Smooth muscle cell (in vitro differentiated cells): Measurements from ENCODE around the gene USP10. TPM values are rescaled to one million over a fixed set of nuclear protein-coding genes. Genes with fewer than 3 reads are reported as not detected.

Source experiments
- DNase-seq: peaks from one replicate; lab custom pipeline; 2025; ENCODE audit not compliant: unreplicated experiment; lab: John Stamatoyannopoulos, UW
- H2AFZ ChIP-seq: fragments of 200-600 bp; sonication (generic); 2 replicates; pipeline ENCODE4 v1.6.0; 2016; ENCODE audit warnings: antibody characterized with exemption, low read depth, mild to moderate bottlenecking
- H3F3A ChIP-seq: fragments of 200-600 bp; sonication (generic); 2 replicates; pipeline ENCODE4 v1.6.0; 2017; ENCODE audit warnings: antibody characterized with exemption, low read depth
- H3K27ac ChIP-seq: fragments of 200-600 bp; sonication (generic); 2 replicates; pipeline ENCODE4 v1.5.1; 2016; ENCODE audit warnings: low read depth, mild to moderate bottlenecking
- H3K27me3 ChIP-seq: fragments of 200-600 bp; sonication (generic); 2 replicates; pipeline ENCODE4 v1.6.1; 2016; ENCODE audit warnings: low read depth, mild to moderate bottlenecking
- H3K36me3 ChIP-seq: fragments of 200-600 bp; sonication (generic); 2 replicates; pipeline ENCODE4 v1.5.1; 2016; ENCODE audit warnings: low read depth
- H3K4me1 ChIP-seq: fragments of 200-600 bp; sonication (generic); 2 replicates; pipeline ENCODE4 v1.5.1; 2016; ENCODE audit warnings: low read depth
- H3K4me2 ChIP-seq: fragments of 200-600 bp; sonication (generic); 2 replicates; pipeline ENCODE4 v1.6.0; 2016; ENCODE audit warnings: mild to moderate bottlenecking
- H3K4me3 ChIP-seq: fragments of 200-600 bp; sonication (generic); 2 replicates; pipeline ENCODE4 v1.5.1; 2016; ENCODE audit warnings: mild to moderate bottlenecking
- H3K79me2 ChIP-seq: fragments of 200-600 bp; sonication (generic); 2 replicates; pipeline ENCODE4 v1.6.0; 2016; ENCODE audit warnings: low read depth, mild to moderate bottlenecking
- H3K9ac ChIP-seq: fragments of 200-600 bp; sonication (generic); 2 replicates; pipeline ENCODE4 v1.6.0; 2016; ENCODE audit warnings: low read depth
- H3K9me3 ChIP-seq: fragments of 200-600 bp; sonication (generic); replicated peaks from 2 replicates; pipeline ENCODE4 v1.5.1; 2016; ENCODE audit warnings: low read depth
- H4K20me1 ChIP-seq: fragments of 200-600 bp; sonication (generic); 2 replicates; pipeline ENCODE4 v1.6.0; 2016; ENCODE audit warnings: low read depth
- CTCF ChIP-seq: fragments of 200-600 bp; sonication (generic); IDR thresholded peaks from 2 replicates; pipeline ENCODE4 v1.5.1; 2017; ENCODE audit warnings: borderline replicate concordance, mild to moderate bottlenecking, antibody characterized with exemption; ENCODE audit not compliant: insufficient read depth, poor library complexity, severe bottlenecking
- WGBS: methylation state at CpG from one replicate; pipeline ENCODE4 v1.1.7; 2016; ENCODE audit warnings: low lambda C conversion rate; 5-methylcytosine and 5-hydroxymethylcytosine counted together
- polyA plus RNA-seq: library from polyadenylated mRNA; unstranded; fragments of >200 nt; fragmentation: Nextera tagmentation; extraction: Ambion mirVana; gene quantifications from 2 replicates; pipeline ENCODE4 v1.2.1, GENCODE V29; 2016
- total RNA-seq: library from RNA; depleted of rRNA; stranded (reverse); fragments of >200 nt; gene quantifications from 2 replicates; pipeline ENCODE4 v1.2.3, GENCODE V29; 2014

USP10 gene
- total and polyA plus RNA-seq, 2 experiments from 2014 or later: 52.5 to 56.1 TPM

GRCh38 chr16:84738255-84739038, 38.6 kb downstream of the USP10 start:
- DNase-seq: peak; percentile 31
- no peak overlapping the region for H3K27ac ChIP-seq
- H3K36me3 ChIP-seq: no peaks in the 10 kb centered on the region
- peaks cover 8% of the 10 kb centered on the region for H3K4me1 ChIP-seq
- 34% methylated on average over 8 of the region's 8 CpGs for WGBS
- H3F3A ChIP-seq: no peaks in the 10 kb centered on the region
- H3K4me3 ChIP-seq: no peak overlapping the region
- H3K27me3 ChIP-seq: no peaks in the 10 kb centered on the region
- peak; percentile 89 for TF ChIP-seq CTCF
- no peak overlapping the region for H3K9ac ChIP-seq
- H3K4me2 ChIP-seq: no peak overlapping the region
- H4K20me1 ChIP-seq: peaks cover 72% of the 10 kb centered on the region
- H3K79me2 ChIP-seq: peaks cover 74% of the 10 kb centered on the region
- H3K9me3 ChIP-seq: no peaks in the 10 kb centered on the region
- H2AFZ ChIP-seq: no peak overlapping the region

- Histone ChIP-seq H3K9ac (no peak overlapping the region), H3K4me2 (peak overlapping the region; percentile 38), H3K4me1 (peaks cover 8% of the 10 kb centered on the region), H2AFZ (no peak overlapping the region), H3K79me2 (peaks cover 74% of the 10 kb centered on the region), H3F3A (no peaks in the 10 kb centered on the region), H4K20me1 (peaks cover 79% of the 10 kb centered on the region), H3K27ac (peak overlapping the region; percentile 70), H3K36me3 (no peaks in the 10 kb centered on the region), H3K27me3 (no peaks in the 10 kb centered on the region), H3K4me3 (no peak overlapping the region), H3K9me3 (no peaks in the 10 kb centered on the region)
- peak; percentile 1 for TF ChIP-seq CTCF
- no peak for DNase-seq
- 60% methylated on average over 7 of the region's 7 CpGs for WGBS
Observed at GRCh38 chr16:84739349-84740124, 39.7 kb downstream of the USP10 start.

- 95% methylated on average over 5 of the region's 5 CpGs for WGBS
- no peak for TF ChIP-seq CTCF
- Histone ChIP-seq H3K79me2 (peaks cover 67% of the 10 kb centered on the region), H3K4me3 (no peak overlapping the region), H3K27ac (peak overlapping the region; percentile 70), H3K9me3 (no peaks in the 10 kb centered on the region), H3K27me3 (no peaks in the 10 kb centered on the region), H2AFZ (no peak overlapping the region), H3K36me3 (no peaks in the 10 kb centered on the region), H3K4me1 (peaks cover 8% of the 10 kb centered on the region), H3F3A (no peaks in the 10 kb centered on the region), H3K9ac (no peak overlapping the region), H4K20me1 (peaks cover 79% of the 10 kb centered on the region), H3K4me2 (no peak overlapping the region)
- DNase-seq: no peak
Observed at GRCh38 chr16:84740596-84741116, 40.9 kb downstream of the USP10 start.
